ENCODE measurements around the gene TVP23C. TPM values are rescaled to one million over a fixed set of nuclear protein-coding genes. Genes with fewer than 3 reads are reported as not detected.

TVP23C gene
- total RNA-seq, 1 donor, result 52.7 TPM

- TF ChIP-seq, protein P1, sequence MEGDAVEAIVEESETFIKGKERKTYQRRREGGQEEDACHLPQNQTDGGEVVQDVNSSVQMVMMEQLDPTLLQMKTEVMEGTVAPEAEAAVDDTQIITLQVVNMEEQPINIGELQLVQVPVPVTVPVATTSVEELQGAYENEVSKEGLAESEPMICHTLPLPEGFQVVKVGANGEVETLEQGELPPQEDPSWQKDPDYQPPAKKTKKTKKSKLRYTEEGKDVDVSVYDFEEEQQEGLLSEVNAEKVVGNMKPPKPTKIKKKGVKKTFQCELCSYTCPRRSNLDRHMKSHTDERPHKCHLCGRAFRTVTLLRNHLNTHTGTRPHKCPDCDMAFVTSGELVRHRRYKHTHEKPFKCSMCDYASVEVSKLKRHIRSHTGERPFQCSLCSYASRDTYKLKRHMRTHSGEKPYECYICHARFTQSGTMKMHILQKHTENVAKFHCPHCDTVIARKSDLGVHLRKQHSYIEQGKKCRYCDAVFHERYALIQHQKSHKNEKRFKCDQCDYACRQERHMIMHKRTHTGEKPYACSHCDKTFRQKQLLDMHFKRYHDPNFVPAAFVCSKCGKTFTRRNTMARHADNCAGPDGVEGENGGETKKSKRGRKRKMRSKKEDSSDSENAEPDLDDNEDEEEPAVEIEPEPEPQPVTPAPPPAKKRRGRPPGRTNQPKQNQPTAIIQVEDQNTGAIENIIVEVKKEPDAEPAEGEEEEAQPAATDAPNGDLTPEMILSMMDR (IDR thresholded peaks at IDR 0.05; ENCODE audit: insufficient read depth, low read depth, low read length), result peak; percentile 53
- no peak overlapping the region for H3K4me3 ChIP-seq (ENCODE audit: low read depth, low read length)
- peak; percentile 87 for DNase-seq (ENCODE audit: low read depth)
These were observed 106.1 kb downstream of the TVP23C start for GRCh38 chr17:15456972-15457722.

DNA sequence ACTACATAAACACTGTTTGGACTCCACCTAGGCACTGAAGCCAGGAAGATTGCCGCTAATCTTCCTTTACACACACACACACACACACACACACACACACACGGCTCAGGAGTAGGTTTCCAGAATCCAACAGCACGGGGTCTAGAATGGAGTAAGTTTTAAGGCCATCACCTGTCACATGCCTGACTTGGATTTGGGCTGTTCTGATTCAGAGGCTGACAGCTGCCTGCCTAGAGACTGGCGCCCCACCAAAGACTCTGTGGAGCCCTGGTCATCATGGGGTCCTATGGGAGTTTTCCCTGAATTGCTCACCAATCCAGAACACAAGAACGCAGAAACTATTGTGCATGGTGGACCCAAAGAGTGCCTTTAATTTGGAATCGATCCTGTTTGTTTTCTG is 106.8 kb downstream of the TVP23C start:
- H3K4me3 ChIP-seq (ENCODE audit: low read depth, low read length), result no peak overlapping the region
- no peak for DNase-seq (ENCODE audit: low read depth)
- TF ChIP-seq, protein P1 (IDR thresholded peaks at IDR 0.05; ENCODE audit: insufficient read depth, low read depth, low read length), result no peak

DNA sequence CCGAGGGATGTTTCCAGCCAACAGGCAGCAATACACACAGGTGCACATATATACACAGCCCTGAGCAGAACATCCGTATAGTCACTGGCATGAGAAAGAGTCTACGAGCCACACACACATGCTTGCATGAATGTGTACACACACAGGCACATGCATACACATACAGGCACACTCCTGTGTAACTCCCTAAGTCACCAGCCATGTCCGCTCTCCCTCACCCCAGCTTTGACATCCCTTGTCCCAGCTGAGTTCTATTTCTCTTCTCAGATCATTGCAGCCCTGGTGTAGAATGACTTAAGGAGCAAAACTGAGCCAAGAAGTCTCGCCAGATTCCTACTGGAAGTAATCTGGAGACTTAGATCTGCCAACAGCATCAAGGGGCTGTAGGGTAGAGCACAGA is 108.9 kb downstream of the TVP23C start:
- H3K4me3 ChIP-seq (ENCODE audit: low read depth, low read length), result no peak overlapping the region
- no peak for DNase-seq (ENCODE audit: low read depth)
- TF ChIP-seq, protein P1 (IDR thresholded peaks at IDR 0.05; ENCODE audit: insufficient read depth, low read depth, low read length), result no peak

GRCh38 chr17:15453782-15454181 is 109.5 kb downstream of the TVP23C start:
- DNase-seq (ENCODE audit: low read depth), result no peak
- TF ChIP-seq, protein P1 (IDR thresholded peaks at IDR 0.05; ENCODE audit: insufficient read depth, low read depth, low read length), result no peak
- H3K4me3 ChIP-seq (ENCODE audit: low read depth, low read length), result no peak overlapping the region

DNA sequence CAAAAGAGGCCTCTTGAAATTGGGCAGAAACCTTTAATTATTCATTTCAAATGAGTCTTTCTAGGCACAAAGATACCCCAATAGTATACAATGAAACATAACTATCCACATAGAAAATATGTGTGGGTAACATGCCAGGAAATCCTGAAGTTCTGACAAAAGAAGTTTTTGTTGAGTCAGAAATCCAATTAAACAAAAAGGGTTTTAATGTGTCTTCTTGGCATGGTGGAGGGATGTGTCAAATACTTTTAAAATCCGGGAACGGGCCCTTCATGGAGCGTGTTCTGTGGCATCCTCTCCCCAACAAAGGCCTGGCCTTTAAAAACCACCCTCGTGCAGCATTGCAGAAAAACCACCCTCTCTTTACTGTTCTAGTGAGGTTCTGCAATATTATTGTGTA is 110.0 kb downstream of the TVP23C start:
- no peak for DNase-seq (ENCODE audit: low read depth)
- TF ChIP-seq, protein P1 (IDR thresholded peaks at IDR 0.05; ENCODE audit: insufficient read depth, low read depth, low read length), result no peak
- H3K4me3 ChIP-seq (ENCODE audit: low read depth, low read length), result no peak overlapping the region

GRCh38 chr17:15452746-15453145 is 110.5 kb downstream of the TVP23C start:
- TF ChIP-seq, protein P1 (IDR thresholded peaks at IDR 0.05; ENCODE audit: insufficient read depth, low read depth, low read length), result no peak
- DNase-seq (ENCODE audit: low read depth), result no peak
- no peak overlapping the region for H3K4me3 ChIP-seq (ENCODE audit: low read depth, low read length)

Small RNAs within 50 kb of the gene (small RNA-seq; reads per million reads assigned to genes)
- not detected for gene AC005838.1
- not detected for gene RF00090

Other genes starting within 250 kb of the TVP23C start
- not detected in 2 replicates for gene TEKT3, start 221.9 kb downstream of the TVP23C start, total RNA-seq
- gene CDRT4, start 95.9 kb downstream of the TVP23C start, total RNA-seq, result 5.2 and 6.5 TPM in 2 replicates
- gene FBXW10B, start 56.2 kb upstream of the TVP23C start, total RNA-seq, result under 0.01 and 0.43 TPM in 2 replicates
- gene TRIM16, start 120.8 kb upstream of the TVP23C start, total RNA-seq, result 30.0 and 55.3 TPM in 2 replicates
- gene ZNF286A, start 136.3 kb upstream of the TVP23C start, total RNA-seq, result 42.3 and 50.6 TPM in 2 replicates
- under 0.01 TPM in 1 of 2 replicates, not detected in the other for gene TBC1D26, start 168.8 kb upstream of the TVP23C start, total RNA-seq

Data from fibroblast of villous mesenchyme (primary cell).